ENCODE data around the gene TSNAXIP1.

TSNAXIP1 gene

DNA sequence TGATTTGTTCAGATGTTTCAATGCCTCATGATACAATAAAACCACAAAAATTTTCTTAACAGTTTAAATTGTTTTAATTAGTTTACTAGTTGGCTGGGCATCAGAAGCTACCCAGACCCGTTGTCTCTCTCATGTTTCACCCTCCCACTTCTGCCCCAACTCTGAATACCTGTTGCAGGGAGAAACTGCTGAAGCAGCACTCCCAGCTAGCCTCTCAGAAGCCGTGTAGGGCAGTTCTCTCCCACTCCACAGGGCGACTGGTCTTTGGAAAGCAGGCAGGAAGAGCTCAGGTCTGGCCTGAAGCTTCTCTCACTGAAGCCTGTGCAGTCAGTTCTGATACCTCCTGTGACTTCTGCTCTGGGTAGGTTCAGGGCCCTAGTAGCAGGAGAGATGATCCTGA, 64.6 kb downstream of the TSNAXIP1 start:
- H3K27me3 ChIP-seq = no peaks in the 10 kb centered on the region
- no peaks in the 10 kb centered on the region for H3K9me3 ChIP-seq
- peaks cover 4% of the 10 kb centered on the region for H3K4me1 ChIP-seq
- H3K4me3 ChIP-seq (ENCODE audit: low read depth, low read length) = no peak overlapping the region
- TF ChIP-seq, protein P1, sequence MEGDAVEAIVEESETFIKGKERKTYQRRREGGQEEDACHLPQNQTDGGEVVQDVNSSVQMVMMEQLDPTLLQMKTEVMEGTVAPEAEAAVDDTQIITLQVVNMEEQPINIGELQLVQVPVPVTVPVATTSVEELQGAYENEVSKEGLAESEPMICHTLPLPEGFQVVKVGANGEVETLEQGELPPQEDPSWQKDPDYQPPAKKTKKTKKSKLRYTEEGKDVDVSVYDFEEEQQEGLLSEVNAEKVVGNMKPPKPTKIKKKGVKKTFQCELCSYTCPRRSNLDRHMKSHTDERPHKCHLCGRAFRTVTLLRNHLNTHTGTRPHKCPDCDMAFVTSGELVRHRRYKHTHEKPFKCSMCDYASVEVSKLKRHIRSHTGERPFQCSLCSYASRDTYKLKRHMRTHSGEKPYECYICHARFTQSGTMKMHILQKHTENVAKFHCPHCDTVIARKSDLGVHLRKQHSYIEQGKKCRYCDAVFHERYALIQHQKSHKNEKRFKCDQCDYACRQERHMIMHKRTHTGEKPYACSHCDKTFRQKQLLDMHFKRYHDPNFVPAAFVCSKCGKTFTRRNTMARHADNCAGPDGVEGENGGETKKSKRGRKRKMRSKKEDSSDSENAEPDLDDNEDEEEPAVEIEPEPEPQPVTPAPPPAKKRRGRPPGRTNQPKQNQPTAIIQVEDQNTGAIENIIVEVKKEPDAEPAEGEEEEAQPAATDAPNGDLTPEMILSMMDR (IDR thresholded peaks at IDR 0.05; ENCODE audit: low read depth, low read length) = no peak
- no peak for DNase-seq
- peaks cover 53% of the 10 kb centered on the region for H3K36me3 ChIP-seq

GRCh38 chr16:67872131-67872630, 65.5 kb downstream of the TSNAXIP1 start:
- TF ChIP-seq, protein P1 (IDR thresholded peaks at IDR 0.05; ENCODE audit: low read depth, low read length) = no peak
- H3K36me3 ChIP-seq = peaks cover 52% of the 10 kb centered on the region
- no peaks in the 10 kb centered on the region for H3K9me3 ChIP-seq
- H3K4me3 ChIP-seq (ENCODE audit: low read depth, low read length) = peak overlapping the region; percentile 98
- no peaks in the 10 kb centered on the region for H3K27me3 ChIP-seq
- H3K4me1 ChIP-seq = peaks cover 4% of the 10 kb centered on the region
- DNase-seq = no peak

GRCh38 chr16:67872631-67873434, 66.1 kb downstream of the TSNAXIP1 start, which contains the start of gene EDC4:
Gene EDC4, plus strand, starts transcription at chr16:67873052. Its CDS starts 210 bp downstream, at chr16:67873262.
- H3K4me3 ChIP-seq (ENCODE audit: low read depth, low read length) = peak within 1 kb of the TSS; percentile 98
- no peaks in the 10 kb centered on the region for H3K9me3 ChIP-seq
- H3K4me1 ChIP-seq = peaks cover 4% of the 10 kb centered on the region
- peaks cover 52% of the 10 kb centered on the region for H3K36me3 ChIP-seq
- peak; percentile 84 for DNase-seq
- TF ChIP-seq, protein P1 (IDR thresholded peaks at IDR 0.05; ENCODE audit: low read depth, low read length) = no peak
- H3K27me3 ChIP-seq = no peaks in the 10 kb centered on the region

DNA sequence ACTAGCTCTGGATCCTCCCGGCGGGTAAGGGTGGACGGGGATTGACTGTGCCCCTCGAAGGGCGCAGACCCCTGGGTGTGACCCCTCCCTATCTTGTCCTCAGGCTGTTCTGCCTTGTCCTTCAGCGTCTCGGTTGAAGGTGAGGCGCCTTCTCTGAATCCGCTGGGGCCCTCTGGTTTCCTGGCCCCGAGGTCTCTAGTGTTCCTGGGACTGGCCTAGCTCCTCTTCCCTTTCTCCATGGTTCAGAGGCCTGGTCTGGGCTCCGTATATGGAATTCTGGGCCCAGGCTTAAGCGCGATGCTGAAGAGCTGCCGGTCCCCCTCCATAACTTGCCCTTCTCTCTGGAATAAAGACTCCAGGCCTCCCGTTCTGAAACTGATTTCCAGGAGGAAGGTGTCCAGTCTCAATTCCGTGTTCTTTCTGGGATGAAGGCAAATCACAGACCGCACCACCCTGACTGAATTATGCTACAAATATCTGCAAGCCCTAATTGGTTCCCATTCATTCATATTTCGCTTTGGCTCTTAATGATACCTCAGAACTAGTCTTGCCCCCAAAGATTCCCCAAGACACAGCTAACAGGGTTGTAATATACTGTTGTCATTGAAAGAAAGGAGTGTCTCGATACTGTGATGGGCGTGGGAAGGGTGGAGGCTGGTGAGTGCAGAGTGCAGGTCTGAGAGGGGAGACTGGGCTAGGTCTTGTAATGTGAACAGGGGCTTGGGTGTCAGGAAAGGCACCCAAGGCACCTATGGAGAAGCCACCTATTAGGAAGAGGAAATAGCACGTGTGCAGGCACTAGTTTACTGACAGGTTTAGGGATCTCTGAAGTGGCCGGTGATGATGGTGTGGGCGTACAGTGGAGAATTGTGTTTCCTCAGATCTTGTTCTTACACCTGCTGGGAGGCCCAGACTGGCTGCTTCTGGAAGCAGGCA, 67.0 kb downstream of the TSNAXIP1 start:
- Histone ChIP-seq H3K4me3 (ENCODE audit: low read depth, low read length) (peak overlapping the region; percentile 98), H3K27me3 (no peaks in the 10 kb centered on the region), H3K36me3 (peaks cover 52% of the 10 kb centered on the region), H3K4me1 (peaks cover 4% of the 10 kb centered on the region), H3K9me3 (no peaks in the 10 kb centered on the region)
- TF ChIP-seq, protein P1 (IDR thresholded peaks at IDR 0.05; ENCODE audit: low read depth, low read length) = no peak
- DNase-seq = no peak

GRCh38 chr16:67874372-67874771, 67.7 kb downstream of the TSNAXIP1 start:
- H3K36me3 ChIP-seq = peaks cover 52% of the 10 kb centered on the region
- no peak for DNase-seq
- no peaks in the 10 kb centered on the region for H3K27me3 ChIP-seq
- peaks cover 4% of the 10 kb centered on the region for H3K4me1 ChIP-seq
- peak overlapping the region; percentile 98; the same call in 1 of the 2 replicates for H3K4me3 ChIP-seq (ENCODE audit: low read depth, low read length)
- TF ChIP-seq, protein P1 (IDR thresholded peaks at IDR 0.05; ENCODE audit: low read depth, low read length) = no peak
- H3K9me3 ChIP-seq = no peaks in the 10 kb centered on the region
